Measurements from ENCODE around the gene MOCS3.

DNA sequence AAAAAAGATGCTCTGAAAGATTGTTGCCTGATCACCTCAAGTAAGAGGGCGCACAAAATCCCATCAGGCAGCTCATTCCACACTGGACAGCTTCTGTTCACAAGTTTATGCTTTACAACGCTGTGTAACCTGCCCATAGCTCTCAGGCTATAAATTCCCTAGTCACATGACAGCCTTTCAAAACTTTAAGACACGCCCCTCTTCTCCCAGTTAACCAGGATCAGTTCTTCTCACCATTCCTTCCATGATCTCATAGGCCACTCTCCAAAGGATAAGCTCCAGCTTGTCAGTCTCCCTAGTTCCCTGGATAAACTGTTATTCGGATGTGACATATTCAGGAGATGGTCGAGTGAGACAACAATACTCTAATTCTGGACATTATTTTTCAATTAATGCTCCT is 42.4 kb upstream of the MOCS3 start:
- TF ChIP-seq ZNF121 (CRISPR knock-in tag; IDR thresholded peaks at IDR 0.05) (no peak), TBX2 (CRISPR knock-in tag; IDR thresholded peaks at IDR 0.05; ENCODE audit: borderline replicate concordance) (no peak), SMC3 (IDR thresholded peaks at IDR 0.05; ENCODE audit: low read length) (no peak), NR2F1 (CRISPR knock-in tag; IDR thresholded peaks at IDR 0.05) (no peak)
- TF ChIP-seq, protein P1, sequence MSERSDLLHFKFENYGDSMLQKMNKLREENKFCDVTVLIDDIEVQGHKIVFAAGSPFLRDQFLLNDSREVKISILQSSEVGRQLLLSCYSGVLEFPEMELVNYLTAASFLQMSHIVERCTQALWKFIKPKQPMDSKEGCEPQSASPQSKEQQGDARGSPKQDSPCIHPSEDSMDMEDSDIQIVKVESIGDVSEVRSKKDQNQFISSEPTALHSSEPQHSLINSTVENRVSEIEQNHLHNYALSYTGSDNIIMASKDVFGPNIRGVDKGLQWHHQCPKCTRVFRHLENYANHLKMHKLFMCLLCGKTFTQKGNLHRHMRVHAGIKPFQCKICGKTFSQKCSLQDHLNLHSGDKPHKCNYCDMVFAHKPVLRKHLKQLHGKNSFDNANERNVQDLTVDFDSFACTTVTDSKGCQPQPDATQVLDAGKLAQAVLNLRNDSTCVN (CRISPR knock-in tag; IDR thresholded peaks at IDR 0.05; ENCODE audit: borderline replicate concordance), result no peak

All from HepG2 (cell line).